Astrocyte of the spinal cord (primary cell): ENCODE results near the gene ITGA1.

Source experiments
- DNase-seq: peaks from one replicate; pipeline ENCODE4 v3.0.0; 2011; ENCODE audit warnings: low read depth, low spot score
- H3K4me3 ChIP-seq: 2 replicates; pipeline ENCODE4 v1.5.1; 2011; ENCODE audit warnings: low read depth, mild to moderate bottlenecking, low read length, moderate library complexity
- in situ Hi-C: cut with HindIII; loops from 2 replicates; pipeline ENCODE4 v1.10.0; 2017; ENCODE audit warnings: low sequenced_read_pairs
- TF ChIP-seq, protein P1 (sequence below): IDR thresholded peaks from 2 replicates; pipeline ENCODE4 v1.5.1; 2012; ENCODE audit warnings: low read depth, mild to moderate bottlenecking, low read length, inconsistent platforms

ITGA1 gene

DNA sequence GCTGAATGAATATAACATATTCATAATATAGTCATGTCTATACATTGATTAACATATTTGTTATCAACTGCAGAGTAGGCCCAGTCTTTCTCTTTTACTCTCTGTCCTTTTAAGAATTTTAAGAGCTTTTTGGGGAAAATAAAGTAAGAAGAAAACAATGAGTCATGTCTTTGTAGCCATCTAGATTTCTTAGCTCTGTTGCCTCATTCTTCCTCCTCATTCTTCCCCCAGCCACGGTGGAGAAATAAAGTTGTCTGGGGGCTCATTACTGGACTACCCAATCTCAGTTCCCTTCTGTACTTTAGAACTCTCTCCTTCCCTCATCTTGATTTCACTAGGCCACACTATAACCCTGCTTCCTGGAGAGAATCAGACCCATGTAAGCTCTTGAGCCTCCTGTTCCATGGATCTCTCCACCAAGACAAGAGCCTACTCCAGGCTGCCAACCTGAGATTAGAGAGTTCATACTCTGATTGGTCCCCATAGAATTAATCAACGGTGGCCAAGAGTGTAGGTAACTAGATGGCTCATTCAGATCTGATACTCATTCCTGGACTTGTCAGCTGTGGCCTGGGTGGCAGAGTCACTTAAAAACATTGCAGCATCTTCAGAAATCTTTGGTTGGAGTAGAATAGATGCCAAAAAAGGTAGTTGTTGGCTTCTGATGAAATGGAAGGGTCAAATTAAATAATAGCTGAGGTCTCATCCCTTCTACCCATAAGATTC is 44.2 kb downstream of the ITGA1 start:
- in situ Hi-C loops: no loop called here
- DNase-seq: no peak
- TF ChIP-seq, protein P1, sequence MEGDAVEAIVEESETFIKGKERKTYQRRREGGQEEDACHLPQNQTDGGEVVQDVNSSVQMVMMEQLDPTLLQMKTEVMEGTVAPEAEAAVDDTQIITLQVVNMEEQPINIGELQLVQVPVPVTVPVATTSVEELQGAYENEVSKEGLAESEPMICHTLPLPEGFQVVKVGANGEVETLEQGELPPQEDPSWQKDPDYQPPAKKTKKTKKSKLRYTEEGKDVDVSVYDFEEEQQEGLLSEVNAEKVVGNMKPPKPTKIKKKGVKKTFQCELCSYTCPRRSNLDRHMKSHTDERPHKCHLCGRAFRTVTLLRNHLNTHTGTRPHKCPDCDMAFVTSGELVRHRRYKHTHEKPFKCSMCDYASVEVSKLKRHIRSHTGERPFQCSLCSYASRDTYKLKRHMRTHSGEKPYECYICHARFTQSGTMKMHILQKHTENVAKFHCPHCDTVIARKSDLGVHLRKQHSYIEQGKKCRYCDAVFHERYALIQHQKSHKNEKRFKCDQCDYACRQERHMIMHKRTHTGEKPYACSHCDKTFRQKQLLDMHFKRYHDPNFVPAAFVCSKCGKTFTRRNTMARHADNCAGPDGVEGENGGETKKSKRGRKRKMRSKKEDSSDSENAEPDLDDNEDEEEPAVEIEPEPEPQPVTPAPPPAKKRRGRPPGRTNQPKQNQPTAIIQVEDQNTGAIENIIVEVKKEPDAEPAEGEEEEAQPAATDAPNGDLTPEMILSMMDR: no peak
- no peak overlapping the region for H3K4me3 ChIP-seq

DNA sequence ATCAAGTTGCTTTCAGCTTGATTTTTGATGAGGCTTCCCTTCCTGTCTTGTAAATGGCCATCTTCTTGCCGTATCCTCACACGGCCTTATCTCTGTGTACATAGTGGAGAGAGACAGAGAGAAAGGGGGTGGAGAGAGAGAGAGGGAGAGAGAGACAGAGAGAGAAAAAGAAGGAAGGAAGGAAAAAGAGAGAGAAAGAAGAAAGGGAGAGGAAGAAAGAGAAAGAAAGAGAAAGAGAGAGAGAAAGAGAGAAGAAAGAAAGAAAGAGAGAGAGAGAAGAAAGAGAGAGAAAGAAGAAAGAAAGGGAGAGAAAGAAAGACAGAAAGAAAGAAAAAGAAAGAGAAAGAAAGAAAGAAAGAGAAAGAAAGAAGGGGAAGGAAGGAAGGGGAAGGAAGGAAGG is 46.6 kb downstream of the ITGA1 start:
- no peak for DNase-seq
- no peak overlapping the region for H3K4me3 ChIP-seq
- in situ Hi-C loops: no loop called here
- TF ChIP-seq, protein P1: no peak

DNA sequence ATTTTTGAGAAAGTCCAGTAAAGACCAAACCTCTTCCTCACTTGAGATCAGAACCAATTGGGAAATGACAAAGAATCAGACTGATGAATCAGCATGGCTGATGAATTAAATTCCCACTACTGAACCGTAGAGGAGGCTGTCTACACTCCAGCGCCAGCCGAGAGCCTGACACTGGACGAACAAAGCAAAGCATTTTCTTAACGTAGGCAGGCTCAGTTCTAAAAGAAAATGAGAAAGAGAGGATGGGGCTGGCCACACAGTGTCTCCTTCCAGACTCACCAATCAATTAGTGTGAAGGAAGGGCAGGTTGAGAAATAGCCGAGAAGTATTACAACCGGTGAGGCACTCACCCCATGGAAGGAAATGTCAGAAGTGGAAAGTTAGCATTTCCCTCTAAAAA is 49.4 kb downstream of the ITGA1 start:
- TF ChIP-seq, protein P1: peak; percentile 10
- in situ Hi-C loops: no loop called here
- no peak overlapping the region for H3K4me3 ChIP-seq
- DNase-seq: peak; percentile 65

DNA sequence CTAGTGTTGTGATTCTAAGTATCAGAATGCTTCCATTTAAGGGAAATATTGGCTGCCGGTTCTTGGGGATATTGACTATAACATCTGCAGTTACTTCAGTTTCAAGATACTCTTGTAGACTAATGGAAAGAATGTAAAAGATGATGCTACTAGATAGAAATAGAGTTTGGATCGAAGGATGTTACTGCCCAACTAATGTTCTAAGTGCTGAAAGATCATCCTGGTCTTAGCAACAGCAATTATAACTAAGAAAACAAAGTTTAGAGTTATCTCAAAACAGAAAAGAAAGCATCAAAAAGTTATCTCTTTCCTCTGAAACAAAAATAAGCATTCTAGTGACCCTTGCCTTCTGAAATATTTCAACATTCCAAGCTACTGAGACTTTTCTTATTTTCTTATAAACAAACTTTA is 49.9 kb downstream of the ITGA1 start:
- in situ Hi-C loops: no loop called here
- H3K4me3 ChIP-seq: no peak overlapping the region
- peak; percentile 55 for DNase-seq
- TF ChIP-seq, protein P1: no peak

DNA sequence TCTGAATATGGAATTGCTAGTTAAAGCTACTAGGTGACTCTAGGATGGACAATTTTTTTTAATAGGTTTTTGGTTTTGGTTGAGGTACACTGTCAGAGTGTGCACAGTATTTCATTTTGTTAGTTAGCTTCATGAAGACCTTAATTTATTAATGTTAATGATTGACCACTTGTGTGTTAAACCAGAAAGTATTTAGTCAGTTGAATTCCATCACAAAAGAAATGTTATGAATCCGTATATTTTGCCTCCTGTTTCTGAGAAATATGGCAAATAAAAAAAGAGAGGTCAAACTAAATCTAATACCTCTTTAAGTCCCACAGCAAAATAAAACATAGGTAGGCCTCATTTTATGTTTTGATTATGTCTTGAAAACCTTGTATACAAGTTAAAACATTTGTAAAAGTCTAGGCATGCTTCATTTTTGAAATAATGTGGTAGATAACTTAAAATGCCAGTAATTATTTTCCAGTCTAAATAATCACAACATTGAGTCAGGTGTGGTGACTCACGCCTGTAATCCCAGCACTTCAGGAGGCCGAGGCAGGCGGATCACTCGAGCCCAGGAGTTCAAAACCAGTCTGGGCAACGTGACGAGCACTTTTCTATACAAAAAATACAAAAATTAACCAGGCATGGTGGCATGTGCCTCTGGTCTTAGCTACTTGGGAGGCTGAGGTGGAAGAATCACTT is 50.8 kb downstream of the ITGA1 start:
- TF ChIP-seq, protein P1: no peak
- in situ Hi-C loops: no loop called here
- H3K4me3 ChIP-seq: no peak overlapping the region
- peak; percentile 43 for DNase-seq

DNA sequence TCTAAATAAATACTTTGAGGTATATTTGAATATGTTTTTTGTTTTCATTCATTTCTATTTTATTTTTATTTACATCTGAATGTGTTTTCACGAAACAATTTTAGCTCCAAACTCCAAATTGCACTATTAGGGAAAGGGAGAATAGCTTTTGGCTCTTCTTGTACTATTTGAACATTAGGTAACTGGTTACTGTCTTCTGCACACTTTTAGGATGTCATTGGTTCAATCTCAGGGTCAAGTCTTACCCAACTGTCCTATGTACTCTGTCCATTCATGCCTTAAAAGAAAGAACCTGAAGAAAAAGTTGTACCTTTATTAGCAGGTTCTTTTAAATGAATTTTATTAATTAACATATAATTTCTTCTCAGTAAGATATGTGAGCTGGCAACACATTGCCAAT is 51.6 kb downstream of the ITGA1 start:
- DNase-seq: no peak
- in situ Hi-C loops: no loop called here
- no peak overlapping the region for H3K4me3 ChIP-seq
- TF ChIP-seq, protein P1: no peak
